ENCODE measurements around the gene SMARCD1. TPM values are rescaled to one million over a fixed set of nuclear protein-coding genes. Genes with fewer than 3 reads are reported as not detected.

Gene SMARCD1
- total and polyA plus RNA-seq, 9 of the 15 experiments (the other 6 are each of a cell fraction or from before 2014, with no cell fraction given), result 0.86 to 91.7 (median 48.0) TPM

GRCh38 chr12:50103767-50104321, 18.7 kb downstream of the SMARCD1 start, which contains the start of gene GPD1 (continued):
- TF ChIP-seq CREM (IDR thresholded peaks at IDR 0.05; ENCODE audit: low read depth) (no peak), NRF1 (conservative IDR thresholded peaks at IDR 0.05 in 1 of 2, IDR thresholded peaks at IDR 0.05 in 1 of 2) (peak in 1 of 2 experiments; percentile 22; a peak in 1 of 4 replicates), TEAD1 (CRISPR knock-in tag; IDR thresholded peaks at IDR 0.05) (no peak), SRSF1 (IDR thresholded peaks at IDR 0.05; ENCODE audit: low read depth, low read length) (no peak), RBM17 (IDR thresholded peaks at IDR 0.05; ENCODE audit: borderline replicate concordance, low read depth, low read length) (no peak), CTCF (IDR thresholded peaks at IDR 0.05 in 2 of 3, conservative IDR thresholded peaks at IDR 0.05 in 1 of 3; ENCODE audit: insufficient read depth in 2 of 3, low read depth in 1 of 3, low read length in 3 of 3) (peak in 1 of 3 experiments; percentile 3; a peak in 1 of 6 replicates), ELF2 (CRISPR knock-in tag; IDR thresholded peaks at IDR 0.05) (no peak), MAZ (CRISPR knock-in tag; conservative IDR thresholded peaks at IDR 0.05 in 1 of 2, IDR thresholded peaks at IDR 0.05 in 1 of 2) (0 out of 4 replicates have a peak, but pooled peaks of 1 of the 2 experiments have one; percentile 28), POLR2G (IDR thresholded peaks at IDR 0.05; ENCODE audit: low read depth, low read length) (peak; percentile 49), TEAD4 (IDR thresholded peaks at IDR 0.05; ENCODE audit: low read length) (no peak), TEAD4 (CRISPR knock-in tag; IDR thresholded peaks at IDR 0.05; ENCODE audit: borderline replicate concordance) (no peak), SRSF3 (IDR thresholded peaks at IDR 0.05; ENCODE audit: insufficient read depth, low read length) (no peak)

All from K562 (cell line).